Measurements from ENCODE around the gene CST9. TPM values are rescaled to one million over a fixed set of nuclear protein-coding genes. Genes with fewer than 3 reads are reported as not detected.

Gene CST9
- polyA plus RNA-seq, 2 of the 4 experiments (the other 2 are of a cell fraction), result not detected

DNA sequence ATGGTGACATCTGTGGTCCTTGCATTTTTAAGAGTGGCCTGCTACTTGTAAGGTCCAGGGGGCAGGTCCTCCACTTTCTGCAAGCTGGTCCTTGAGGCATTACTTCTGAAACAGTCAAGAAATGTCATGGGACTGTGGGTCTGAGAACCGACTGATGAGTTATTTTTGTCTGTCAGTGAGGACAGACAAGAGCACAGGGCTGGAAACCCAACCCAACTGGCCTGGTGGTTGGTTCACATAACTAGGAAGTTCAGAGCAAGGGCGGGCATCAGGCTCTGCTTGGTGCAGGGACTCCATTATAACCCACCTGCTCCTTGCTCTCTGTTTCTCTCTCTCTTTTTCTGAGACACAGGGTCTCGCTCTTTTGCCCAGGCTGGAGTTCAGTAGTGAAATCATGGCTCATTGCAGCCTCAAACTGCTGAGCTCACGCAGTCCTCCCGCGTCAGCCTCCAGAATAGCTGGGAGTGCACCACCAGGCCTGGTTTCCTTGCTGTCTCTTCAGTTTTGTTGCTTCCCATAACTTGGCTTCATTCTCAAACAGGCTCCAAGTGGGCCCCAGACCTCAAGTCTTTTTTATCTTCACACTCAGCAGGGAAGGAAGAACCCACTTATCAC, 22.8 kb upstream of the CST9 start:
- peak overlapping the region; percentile 36 for H3K4me2 ChIP-seq
- 87% methylated on average over 6 of the region's 6 CpGs for WGBS (ENCODE audit: missing lambda C conversion rate)
- CTCF ChIA-PET, result interaction anchor here (0.6 to 1.0 kb wide), 3 partner anchors 22 to 187 kb away, joined by 3 to 6 read pairs (median 4); no protein-coding TSS in a partner anchor
- H3K4me1 ChIP-seq, result peaks cover 32% of the 10 kb centered on the region
- ATAC-seq (no peak; a peak in 1 of 6 replicates), DNase-seq (ENCODE audit: low read depth in 1 of 2, low spot score in 1 of 2) (no peak), FAIRE-seq (no peak)
- 0 out of 3 replicates have a peak, but pooled peaks cover 5% of the 10 kb centered on the region for H3K9me3 ChIP-seq
- no peak for TF ChIP-seq EP300 (IDR thresholded peaks at IDR 0.05)
- no peak for TF ChIP-seq FOSL2 (IDR thresholded peaks at IDR 0.05)
- no peak for TF ChIP-seq FOSL2 (CRISPR knock-in tag; IDR thresholded peaks at IDR 0.05)
- TF ChIP-seq RNF2 (IDR thresholded peaks at IDR 0.05; ENCODE audit: borderline replicate concordance, low read depth), result no peak
- TF ChIP-seq ZC3H11A (IDR thresholded peaks at IDR 0.05), result no peak
- no peak for TF ChIP-seq BCL3 (IDR thresholded peaks at IDR 0.05)
- TF ChIP-seq E2F6 (IDR thresholded peaks at IDR 0.05; ENCODE audit: borderline replicate concordance, low read depth), result no peak
- no peak for TF ChIP-seq PHF8 (IDR thresholded peaks at IDR 0.05; ENCODE audit: borderline replicate concordance, low read depth)
- no peak for TF ChIP-seq PBX3 (IDR thresholded peaks at IDR 0.05)
- no peak for TF ChIP-seq JUNB (IDR thresholded peaks at IDR 0.05)
- TF ChIP-seq RFX5 (IDR thresholded peaks at IDR 0.05), result no peak
- no peak for TF ChIP-seq CBX8 (IDR thresholded peaks at IDR 0.05)
- TF ChIP-seq HES2 (IDR thresholded peaks at IDR 0.05), result no peak
- H3K4me3 ChIP-seq, result no peak overlapping the region
- POLR2A ChIA-PET, result interaction anchor here (1.2 to 1.5 kb wide), 2 partner anchors 9 kb away, joined by 4 to 12 read pairs; partner anchors contain the start of gene CST3
- peak overlapping the region in 1 of 2 experiments; percentile 58; a peak in 3 of 6 replicates for H3K27ac ChIP-seq

DNA sequence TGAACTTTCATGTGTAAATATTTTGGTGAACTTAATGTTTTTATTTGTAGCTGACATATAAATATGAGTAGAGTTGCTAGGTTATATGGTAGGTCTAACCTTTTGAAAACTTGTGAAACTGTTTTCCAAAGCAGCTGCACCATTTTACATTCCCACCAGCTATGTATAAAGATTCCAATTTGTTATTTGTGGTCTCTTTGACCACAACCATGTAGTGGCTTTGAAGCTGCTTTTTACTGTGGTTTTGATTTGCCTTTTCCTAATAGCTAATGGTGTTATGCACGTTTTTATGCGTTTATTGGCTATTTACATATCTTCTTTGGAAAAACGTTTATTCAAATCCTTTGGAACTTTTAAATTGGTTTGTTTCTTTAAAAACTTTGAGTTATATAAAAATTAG, 21.8 kb upstream of the CST9 start:
- DNase-seq (ENCODE audit: low read depth in 1 of 2, low spot score in 1 of 2), result no peak
- no peak overlapping the region for H3K4me2 ChIP-seq
- no peak for ATAC-seq
- 0 out of 3 replicates have a peak, but pooled peaks cover 5% of the 10 kb centered on the region for H3K9me3 ChIP-seq
- POLR2A ChIA-PET, result interaction anchor here (1.5 kb wide), 1 partner anchor 10 kb away, joined by 4 read pairs; the partner anchor contains the start of gene CST3
- H3K27ac ChIP-seq, result no peak overlapping the region
- CTCF ChIA-PET, result interaction anchor here (2.0 kb wide), 1 partner anchor 14 kb away, joined by 4 read pairs; no protein-coding TSS in a partner anchor
- FAIRE-seq, result peak; percentile 90
- TF ChIP-seq RARB (CRISPR knock-in tag; IDR thresholded peaks at IDR 0.05) (no peak), GATA3 (IDR thresholded peaks at IDR 0.05; ENCODE audit: borderline replicate concordance) (no peak)
- no peak overlapping the region for H3K4me3 ChIP-seq
- H3K4me1 ChIP-seq, result peaks cover 39% of the 10 kb centered on the region
- WGBS (ENCODE audit: missing lambda C conversion rate), result 68% methylated on average over 3 of the region's 3 CpGs

DNA sequence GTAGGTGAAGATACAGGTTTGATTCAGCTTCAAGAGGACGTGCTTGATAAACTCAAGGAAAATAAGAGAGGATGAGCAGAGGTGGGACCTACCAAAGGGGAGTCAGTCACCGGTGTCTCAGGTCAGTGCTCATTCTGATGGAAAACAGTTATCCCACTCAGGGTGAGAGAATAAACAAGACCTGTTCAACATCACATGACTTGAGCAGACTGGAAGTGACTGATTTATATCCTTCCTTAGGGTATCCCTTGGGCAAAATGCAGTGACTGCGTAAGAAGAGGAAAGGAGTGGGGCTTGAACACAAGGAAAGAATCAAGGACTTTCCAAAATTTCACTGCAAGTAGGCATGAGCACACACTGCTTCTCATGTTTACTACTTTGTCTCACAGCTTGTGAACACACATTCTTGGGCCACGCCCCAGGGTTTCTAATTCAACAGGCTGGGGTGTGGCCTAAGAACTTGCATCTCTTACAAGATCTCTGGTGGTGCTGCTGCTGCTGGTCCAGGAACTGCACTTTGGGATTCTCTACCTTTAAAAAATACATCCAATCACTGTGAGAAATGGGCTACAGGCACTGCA, 20.4 kb upstream of the CST9 start:
- FAIRE-seq (no peak), ATAC-seq (peak in 1 of 2 experiments; percentile 54; a peak in 3 of 6 replicates), DNase-seq (ENCODE audit: low read depth in 1 of 2, low spot score in 1 of 2) (peak in 1 of 2 experiments; percentile 62)
- Histone ChIP-seq H3K4me3 (no peak overlapping the region), H3K27ac (no peak overlapping the region; a peak in 1 of 6 replicates), H3K4me2 (peak overlapping the region; percentile 14; the same call in 2 of the 3 replicates), H3K4me1 (peaks cover 44% of the 10 kb centered on the region), H3K9me3 (0 out of 3 replicates have a peak, but pooled peaks cover 5% of the 10 kb centered on the region)
- POLR2A ChIA-PET, result no interaction called here
- CTCF ChIA-PET, result interaction anchor here (0.9 to 2.0 kb wide), 4 partner anchors 10 to 42 kb away, joined by 3 to 6 read pairs (median 4); no protein-coding TSS in a partner anchor
- WGBS (ENCODE audit: missing lambda C conversion rate), result 74% methylated on average over 4 of the region's 4 CpGs
- TF ChIP-seq, protein P1, sequence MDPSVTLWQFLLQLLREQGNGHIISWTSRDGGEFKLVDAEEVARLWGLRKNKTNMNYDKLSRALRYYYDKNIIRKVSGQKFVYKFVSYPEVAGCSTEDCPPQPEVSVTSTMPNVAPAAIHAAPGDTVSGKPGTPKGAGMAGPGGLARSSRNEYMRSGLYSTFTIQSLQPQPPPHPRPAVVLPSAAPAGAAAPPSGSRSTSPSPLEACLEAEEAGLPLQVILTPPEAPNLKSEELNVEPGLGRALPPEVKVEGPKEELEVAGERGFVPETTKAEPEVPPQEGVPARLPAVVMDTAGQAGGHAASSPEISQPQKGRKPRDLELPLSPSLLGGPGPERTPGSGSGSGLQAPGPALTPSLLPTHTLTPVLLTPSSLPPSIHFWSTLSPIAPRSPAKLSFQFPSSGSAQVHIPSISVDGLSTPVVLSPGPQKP (IDR thresholded peaks at IDR 0.05; ENCODE audit: low read depth, low read length), result no peak
- TF ChIP-seq FOSB (CRISPR knock-in tag; IDR thresholded peaks at IDR 0.05), result no peak
- no peak for TF ChIP-seq JUNB (IDR thresholded peaks at IDR 0.05)
- TF ChIP-seq RFX5 (IDR thresholded peaks at IDR 0.05), result no peak
- TF ChIP-seq KDM5A (IDR thresholded peaks at IDR 0.05), result no peak
- no peak for TF ChIP-seq CBX2 (IDR thresholded peaks at IDR 0.05; ENCODE audit: borderline replicate concordance, low read depth)
- no peak for TF ChIP-seq HDAC2 (IDR thresholded peaks at IDR 0.05)
- TF ChIP-seq MAFK (IDR thresholded peaks at IDR 0.05; ENCODE audit: partially characterized antibody), result no peak
- no peak for TF ChIP-seq HOXB13 (CRISPR knock-in tag; IDR thresholded peaks at IDR 0.05; ENCODE audit: low read depth)
- no peak for TF ChIP-seq HES2 (IDR thresholded peaks at IDR 0.05)
- no peak for TF ChIP-seq RNF2 (IDR thresholded peaks at IDR 0.05; ENCODE audit: borderline replicate concordance, low read depth)
- TF ChIP-seq CEBPB (IDR thresholded peaks at IDR 0.05), result no peak
- TF ChIP-seq PBX3 (IDR thresholded peaks at IDR 0.05), result no peak
- no peak for TF ChIP-seq FOSL2 (IDR thresholded peaks at IDR 0.05)
- TF ChIP-seq FOSL2 (CRISPR knock-in tag; IDR thresholded peaks at IDR 0.05), result no peak
- no peak for TF ChIP-seq RCOR1 (IDR thresholded peaks at IDR 0.05; ENCODE audit: low read depth, low read length)
- TF ChIP-seq POLR2A (IDR thresholded peaks at IDR 0.05; ENCODE audit: low read length), result no peak
- TF ChIP-seq BCL3 (IDR thresholded peaks at IDR 0.05), result no peak

All from A549 (cell line).